ENCODE data around the gene ATOSA.

The ATOSA gene

GRCh38 chr15:52660192-52660591, 19.0 kb downstream of the ATOSA start:
- Histone ChIP-seq H3K4me3 (ENCODE audit: severe bottlenecking) (no peak overlapping the region), H3K36me3 (ENCODE audit: low read depth) (peaks cover 14% of the 10 kb centered on the region), H3K4me1 (ENCODE audit: insufficient read depth, poor library complexity, severe bottlenecking) (peaks cover 18% of the 10 kb centered on the region), H3K27ac (ENCODE audit: poor library complexity, severe bottlenecking) (no peak overlapping the region), H3K9me3 (ENCODE audit: severe bottlenecking) (no peaks in the 10 kb centered on the region), H3K27me3 (ENCODE audit: insufficient read depth, poor library complexity, severe bottlenecking) (no peaks in the 10 kb centered on the region)
- TF ChIP-seq, protein P1, sequence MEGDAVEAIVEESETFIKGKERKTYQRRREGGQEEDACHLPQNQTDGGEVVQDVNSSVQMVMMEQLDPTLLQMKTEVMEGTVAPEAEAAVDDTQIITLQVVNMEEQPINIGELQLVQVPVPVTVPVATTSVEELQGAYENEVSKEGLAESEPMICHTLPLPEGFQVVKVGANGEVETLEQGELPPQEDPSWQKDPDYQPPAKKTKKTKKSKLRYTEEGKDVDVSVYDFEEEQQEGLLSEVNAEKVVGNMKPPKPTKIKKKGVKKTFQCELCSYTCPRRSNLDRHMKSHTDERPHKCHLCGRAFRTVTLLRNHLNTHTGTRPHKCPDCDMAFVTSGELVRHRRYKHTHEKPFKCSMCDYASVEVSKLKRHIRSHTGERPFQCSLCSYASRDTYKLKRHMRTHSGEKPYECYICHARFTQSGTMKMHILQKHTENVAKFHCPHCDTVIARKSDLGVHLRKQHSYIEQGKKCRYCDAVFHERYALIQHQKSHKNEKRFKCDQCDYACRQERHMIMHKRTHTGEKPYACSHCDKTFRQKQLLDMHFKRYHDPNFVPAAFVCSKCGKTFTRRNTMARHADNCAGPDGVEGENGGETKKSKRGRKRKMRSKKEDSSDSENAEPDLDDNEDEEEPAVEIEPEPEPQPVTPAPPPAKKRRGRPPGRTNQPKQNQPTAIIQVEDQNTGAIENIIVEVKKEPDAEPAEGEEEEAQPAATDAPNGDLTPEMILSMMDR (IDR thresholded peaks at IDR 0.05; ENCODE audit: poor library complexity, severe bottlenecking) = no peak
- no peak for DNase-seq (ENCODE audit: low spot score)
- ATAC-seq (ENCODE audit: low read depth) = no peak

GRCh38 chr15:52658955-52659354, 20.2 kb downstream of the ATOSA start:
- ATAC-seq (ENCODE audit: low read depth) = peak; percentile 18; the same call in 1 of the 3 replicates
- peaks cover 31% of the 10 kb centered on the region for H3K4me1 ChIP-seq (ENCODE audit: insufficient read depth, poor library complexity, severe bottlenecking)
- H3K9me3 ChIP-seq (ENCODE audit: severe bottlenecking) = no peaks in the 10 kb centered on the region
- H3K27me3 ChIP-seq (ENCODE audit: insufficient read depth, poor library complexity, severe bottlenecking) = no peaks in the 10 kb centered on the region
- H3K27ac ChIP-seq (ENCODE audit: poor library complexity, severe bottlenecking) = no peak overlapping the region
- H3K36me3 ChIP-seq (ENCODE audit: low read depth) = peaks cover 18% of the 10 kb centered on the region
- no peak for DNase-seq (ENCODE audit: low spot score)
- no peak overlapping the region for H3K4me3 ChIP-seq (ENCODE audit: severe bottlenecking)
- TF ChIP-seq, protein P1 (IDR thresholded peaks at IDR 0.05; ENCODE audit: poor library complexity, severe bottlenecking) = no peak

- TF ChIP-seq, protein P1 (IDR thresholded peaks at IDR 0.05; ENCODE audit: poor library complexity, severe bottlenecking) = no peak
- no peaks in the 10 kb centered on the region for H3K27me3 ChIP-seq (ENCODE audit: insufficient read depth, poor library complexity, severe bottlenecking)
- peak; percentile 23; the same call in 1 of the 3 replicates for ATAC-seq (ENCODE audit: low read depth)
- H3K9me3 ChIP-seq (ENCODE audit: severe bottlenecking) = no peaks in the 10 kb centered on the region
- peak overlapping the region; percentile 95 for H3K27ac ChIP-seq (ENCODE audit: poor library complexity, severe bottlenecking)
- no peak for DNase-seq (ENCODE audit: low spot score)
- peaks cover 14% of the 10 kb centered on the region for H3K36me3 ChIP-seq (ENCODE audit: low read depth)
- H3K4me1 ChIP-seq (ENCODE audit: insufficient read depth, poor library complexity, severe bottlenecking) = peaks cover 47% of the 10 kb centered on the region
- H3K4me3 ChIP-seq (ENCODE audit: severe bottlenecking) = no peak overlapping the region
These were observed 21.9 kb downstream of the ATOSA start for GRCh38 chr15:52657338-52657737.

DNA sequence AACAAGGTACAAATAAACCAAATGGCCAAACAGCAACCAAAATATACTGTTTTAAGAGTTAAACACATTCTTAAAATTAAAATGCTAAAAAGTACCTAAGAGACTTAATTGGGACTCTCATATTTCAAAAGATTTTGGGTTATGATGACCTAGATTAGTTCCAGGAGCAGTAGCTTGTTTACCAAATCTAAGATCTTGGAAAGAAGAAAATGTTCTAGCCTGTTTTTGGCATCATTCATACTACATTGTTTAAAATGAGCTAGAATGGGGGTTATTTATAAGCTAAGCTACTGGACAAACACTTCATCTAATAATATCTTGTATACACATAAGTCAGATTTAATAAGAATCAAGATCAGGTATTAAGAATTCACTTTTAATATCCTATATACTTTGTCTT, 22.8 kb downstream of the ATOSA start:
- H3K4me3 ChIP-seq (ENCODE audit: severe bottlenecking) = no peak overlapping the region
- H3K9me3 ChIP-seq (ENCODE audit: severe bottlenecking) = no peaks in the 10 kb centered on the region
- TF ChIP-seq, protein P1 (IDR thresholded peaks at IDR 0.05; ENCODE audit: poor library complexity, severe bottlenecking) = no peak
- H3K36me3 ChIP-seq (ENCODE audit: low read depth) = peaks cover 14% of the 10 kb centered on the region
- no peaks in the 10 kb centered on the region for H3K27me3 ChIP-seq (ENCODE audit: insufficient read depth, poor library complexity, severe bottlenecking)
- ATAC-seq (ENCODE audit: low read depth) (no peak), DNase-seq (ENCODE audit: low spot score) (no peak)
- H3K27ac ChIP-seq (ENCODE audit: poor library complexity, severe bottlenecking) = peak overlapping the region; percentile 95
- peaks cover 52% of the 10 kb centered on the region for H3K4me1 ChIP-seq (ENCODE audit: insufficient read depth, poor library complexity, severe bottlenecking)

GRCh38 chr15:52653431-52653964, 25.7 kb downstream of the ATOSA start:
- H3K36me3 ChIP-seq (ENCODE audit: low read depth) = 0 out of 2 replicates have a peak, but pooled peaks cover 4% of the 10 kb centered on the region
- DNase-seq (ENCODE audit: low spot score) (no peak), ATAC-seq (ENCODE audit: low read depth) (peak; percentile 76)
- TF ChIP-seq, protein P1 (IDR thresholded peaks at IDR 0.05; ENCODE audit: poor library complexity, severe bottlenecking) = no peak
- no peak overlapping the region for H3K4me3 ChIP-seq (ENCODE audit: severe bottlenecking)
- peak overlapping the region; percentile 95 for H3K27ac ChIP-seq (ENCODE audit: poor library complexity, severe bottlenecking)
- H3K27me3 ChIP-seq (ENCODE audit: insufficient read depth, poor library complexity, severe bottlenecking) = no peaks in the 10 kb centered on the region
- H3K9me3 ChIP-seq (ENCODE audit: severe bottlenecking) = no peaks in the 10 kb centered on the region
- H3K4me1 ChIP-seq (ENCODE audit: insufficient read depth, poor library complexity, severe bottlenecking) = peaks cover 71% of the 10 kb centered on the region

All from RWPE2 (cell line).